HG03432 (cell line): ENCODE data around the gene GALK1.

Experiments
- ATAC-seq: cut with Tn5 transposase; IDR thresholded peaks from one replicate; pipeline ENCODE4 v1.9.1; 2021; ENCODE audit warnings: mild to moderate bottlenecking, moderate library complexity; ENCODE audit not compliant: unreplicated experiment

The GALK1 gene

GRCh38 chr17:75729351-75729750 lies 35.6 kb downstream of the GALK1 start:
- no peak for ATAC-seq

- no peak for ATAC-seq
These were observed 37.6 kb downstream of the GALK1 start for GRCh38 chr17:75727391-75727790.

- no peak for ATAC-seq
These were observed 39.5 kb downstream of the GALK1 start for GRCh38 chr17:75725504-75725903.

GRCh38 chr17:75724016-75725003 lies 40.7 kb downstream of the GALK1 start:
- no peak for ATAC-seq

- no peak for ATAC-seq
These were observed 41.6 kb downstream of the GALK1 start for GRCh38 chr17:75723171-75723930.

- ATAC-seq = no peak
These were observed 42.4 kb downstream of the GALK1 start for GRCh38 chr17:75722542-75723095.

GRCh38 chr17:75722076-75722475 lies 42.9 kb downstream of the GALK1 start:
- no peak for ATAC-seq

GRCh38 chr17:75721463-75722011 lies 43.5 kb downstream of the GALK1 start:
- no peak for ATAC-seq

GRCh38 chr17:75720656-75721462 lies 44.1 kb downstream of the GALK1 start, which contains the start of gene ITGB4:
ITGB4 (plus strand) TSS chr17:75721459; CDS start chr17:75724704, 3,245 bp downstream.
- no peak for ATAC-seq

GRCh38 chr17:75719732-75720131 lies 45.3 kb downstream of the GALK1 start:
- no peak for ATAC-seq

- ATAC-seq = no peak
These were observed 52.5 kb downstream of the GALK1 start for GRCh38 chr17:75712446-75712845.
